Measurements from ENCODE around the gene NGF.

DNA sequence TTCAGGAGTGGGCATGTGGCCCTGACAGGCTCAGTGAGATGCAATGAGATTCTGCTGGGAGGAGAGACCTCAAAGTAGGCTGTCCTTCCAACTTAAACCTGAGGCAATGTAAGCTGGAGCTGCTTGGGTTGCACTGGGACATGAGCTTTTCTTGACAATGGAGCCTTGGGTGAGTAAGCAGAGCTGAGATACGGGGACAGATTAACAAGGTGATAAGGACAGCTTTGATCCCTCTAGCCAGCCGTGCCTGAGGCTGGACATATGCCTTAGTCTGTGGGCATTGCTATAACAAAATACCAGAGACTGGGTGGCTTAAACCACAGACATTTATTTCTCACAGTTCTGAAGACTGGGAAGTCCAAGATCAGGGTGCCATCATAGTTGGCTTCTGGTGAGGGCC is 18.3 kb upstream of the NGF start:
- TF ChIP-seq, protein P1, sequence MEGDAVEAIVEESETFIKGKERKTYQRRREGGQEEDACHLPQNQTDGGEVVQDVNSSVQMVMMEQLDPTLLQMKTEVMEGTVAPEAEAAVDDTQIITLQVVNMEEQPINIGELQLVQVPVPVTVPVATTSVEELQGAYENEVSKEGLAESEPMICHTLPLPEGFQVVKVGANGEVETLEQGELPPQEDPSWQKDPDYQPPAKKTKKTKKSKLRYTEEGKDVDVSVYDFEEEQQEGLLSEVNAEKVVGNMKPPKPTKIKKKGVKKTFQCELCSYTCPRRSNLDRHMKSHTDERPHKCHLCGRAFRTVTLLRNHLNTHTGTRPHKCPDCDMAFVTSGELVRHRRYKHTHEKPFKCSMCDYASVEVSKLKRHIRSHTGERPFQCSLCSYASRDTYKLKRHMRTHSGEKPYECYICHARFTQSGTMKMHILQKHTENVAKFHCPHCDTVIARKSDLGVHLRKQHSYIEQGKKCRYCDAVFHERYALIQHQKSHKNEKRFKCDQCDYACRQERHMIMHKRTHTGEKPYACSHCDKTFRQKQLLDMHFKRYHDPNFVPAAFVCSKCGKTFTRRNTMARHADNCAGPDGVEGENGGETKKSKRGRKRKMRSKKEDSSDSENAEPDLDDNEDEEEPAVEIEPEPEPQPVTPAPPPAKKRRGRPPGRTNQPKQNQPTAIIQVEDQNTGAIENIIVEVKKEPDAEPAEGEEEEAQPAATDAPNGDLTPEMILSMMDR (conservative IDR thresholded peaks at IDR 0.05; ENCODE audit: low read depth, low read length): no peak
- TF ChIP-seq EZH2 (IDR thresholded peaks at IDR 0.05; ENCODE audit: borderline replicate concordance, low read depth, low read length, poor library complexity, severe bottlenecking): no peak

All from A673 (cell line).